ENCODE results near the gene PRPF38B. TPM values are rescaled to one million over a fixed set of nuclear protein-coding genes. Genes with fewer than 3 reads are reported as not detected.

PRPF38B gene
- polyA plus RNA-seq, 1 donor, result 75.7 TPM

DNA sequence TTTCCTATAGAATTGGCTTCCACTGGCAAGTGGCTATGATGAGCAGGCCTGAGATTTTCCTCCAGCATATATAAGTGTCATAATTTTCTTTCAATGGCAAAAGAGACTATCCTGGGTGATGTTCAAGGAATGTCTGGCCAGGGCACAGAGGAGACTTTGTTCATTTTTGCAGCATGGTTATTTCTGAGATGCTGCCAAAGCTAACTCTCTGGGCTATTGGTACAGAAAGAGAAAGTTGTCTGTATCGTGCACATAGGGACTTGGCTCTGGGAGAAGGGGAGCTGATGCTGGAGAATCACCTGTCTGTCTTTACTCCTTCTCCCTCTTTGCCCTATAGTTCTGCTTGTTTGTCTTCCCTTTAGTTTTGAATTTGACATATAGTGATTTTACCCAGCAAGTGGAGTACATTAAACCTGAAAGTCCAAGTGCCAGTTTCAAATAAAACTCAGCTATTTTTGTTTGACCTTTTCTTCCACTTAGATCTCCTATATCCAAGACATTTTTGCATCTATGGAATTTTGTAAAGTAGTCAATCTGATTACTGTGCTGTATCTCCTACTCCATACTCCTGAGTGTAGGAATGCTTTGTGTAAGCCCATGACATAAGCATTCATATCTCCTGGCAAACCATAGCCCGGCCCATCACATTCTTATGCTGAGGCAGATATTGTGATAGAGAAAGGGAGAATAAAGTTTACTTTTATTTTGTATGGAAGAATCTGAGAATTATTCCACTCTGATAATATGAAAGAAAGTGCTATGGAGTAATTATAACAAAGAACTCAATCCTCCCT is 24.5 kb downstream of the PRPF38B start:
- Histone ChIP-seq H3K4me1 (ENCODE audit: control insufficient read depth, insufficient read depth, low read length) (no peaks in the 10 kb centered on the region), H3K36me3 (ENCODE audit: control insufficient read depth, insufficient read depth, low read length) (no peaks in the 10 kb centered on the region), H3K27ac (ENCODE audit: low read length) (no peak overlapping the region), H3K9me3 (ENCODE audit: control insufficient read depth, low read depth, low read length) (no peaks in the 10 kb centered on the region), H3K27me3 (ENCODE audit: control insufficient read depth, insufficient read depth, low read length) (peaks cover 9% of the 10 kb centered on the region), H3K4me3 (ENCODE audit: low read length) (no peak overlapping the region)
- no CpG with 5 or more reads among the region's 2 CpGs for WGBS (ENCODE audit: insufficient coverage, low lambda C conversion rate)
- DNase-seq, result no peak

DNA sequence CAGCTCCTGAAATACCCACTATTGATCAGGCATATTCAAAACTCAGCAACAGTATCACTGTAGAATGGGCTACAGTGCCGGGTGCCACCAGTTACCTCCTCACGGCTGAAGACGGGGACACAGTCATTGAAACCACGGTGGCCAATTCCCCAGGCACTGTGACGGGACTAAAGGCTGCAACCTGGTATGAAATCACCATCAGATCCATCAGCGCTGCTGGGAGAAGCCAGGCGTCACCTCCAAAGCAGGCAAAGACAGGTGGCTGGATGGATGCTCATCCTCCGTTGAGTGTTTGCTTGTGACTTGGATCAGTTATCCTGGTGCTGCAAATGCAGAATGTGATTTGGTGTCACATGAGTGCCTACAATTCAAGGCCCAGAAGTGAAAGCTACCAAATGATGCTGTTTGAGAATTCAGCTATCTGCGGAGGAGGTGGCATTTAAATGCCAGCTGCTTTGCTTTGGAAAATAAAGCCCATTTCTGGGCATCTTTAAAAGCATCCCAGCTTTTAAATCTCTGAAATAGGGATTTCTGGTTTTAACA is 25.7 kb downstream of the PRPF38B start:
- Histone ChIP-seq H3K27me3 (ENCODE audit: control insufficient read depth, insufficient read depth, low read length) (peaks cover 5% of the 10 kb centered on the region), H3K36me3 (ENCODE audit: control insufficient read depth, insufficient read depth, low read length) (no peaks in the 10 kb centered on the region), H3K9me3 (ENCODE audit: control insufficient read depth, low read depth, low read length) (no peaks in the 10 kb centered on the region), H3K4me3 (ENCODE audit: low read length) (no peak overlapping the region), H3K4me1 (ENCODE audit: control insufficient read depth, insufficient read depth, low read length) (no peaks in the 10 kb centered on the region), H3K27ac (ENCODE audit: low read length) (no peak overlapping the region)
- no peak for DNase-seq
- WGBS (ENCODE audit: insufficient coverage, low lambda C conversion rate), result no CpG with 5 or more reads among the region's 9 CpGs

DNA sequence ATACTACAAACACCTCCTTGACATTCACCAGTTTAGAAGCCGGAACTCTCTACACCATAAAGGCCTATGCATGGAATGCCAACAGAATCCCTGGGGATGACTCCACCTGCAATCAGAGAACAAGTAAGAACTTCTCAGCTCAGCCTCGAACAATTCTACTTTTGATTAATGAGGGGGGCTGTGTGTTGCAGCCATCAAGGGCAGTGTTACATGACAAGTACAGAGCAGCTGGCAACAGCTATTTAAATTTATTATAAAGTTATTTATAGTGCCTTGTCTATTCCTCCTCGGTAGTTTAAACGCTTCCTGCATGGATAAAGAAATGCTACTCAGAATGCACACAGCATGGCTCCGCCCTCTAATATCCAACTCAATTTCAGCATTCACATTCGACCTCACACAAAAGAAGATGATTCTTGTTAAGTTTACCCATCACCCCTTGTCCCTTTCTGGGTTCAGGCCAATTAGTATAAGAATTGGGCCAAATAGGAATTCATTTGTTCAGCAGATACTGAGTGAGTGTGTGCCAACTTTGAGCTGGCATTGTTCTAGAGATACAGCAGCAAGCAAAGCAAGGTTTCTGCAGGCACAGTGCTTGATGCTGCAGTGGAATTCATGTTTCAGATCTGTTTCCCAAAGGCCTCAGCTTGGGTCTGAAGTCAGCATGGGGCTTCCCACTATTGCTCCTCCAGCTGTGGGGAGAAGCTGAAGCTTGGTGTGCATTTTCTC is 27.0 kb downstream of the PRPF38B start:
- WGBS (ENCODE audit: insufficient coverage, low lambda C conversion rate), result 92% methylated on average over 2 of the region's 6 CpGs
- H3K9me3 ChIP-seq (ENCODE audit: control insufficient read depth, low read depth, low read length), result no peaks in the 10 kb centered on the region
- H3K4me3 ChIP-seq (ENCODE audit: low read length), result no peak overlapping the region
- DNase-seq, result no peak
- H3K36me3 ChIP-seq (ENCODE audit: control insufficient read depth, insufficient read depth, low read length), result no peaks in the 10 kb centered on the region
- no peak overlapping the region for H3K27ac ChIP-seq (ENCODE audit: low read length)
- no peaks in the 10 kb centered on the region for H3K4me1 ChIP-seq (ENCODE audit: control insufficient read depth, insufficient read depth, low read length)
- peaks cover 5% of the 10 kb centered on the region for H3K27me3 ChIP-seq (ENCODE audit: control insufficient read depth, insufficient read depth, low read length)

DNA sequence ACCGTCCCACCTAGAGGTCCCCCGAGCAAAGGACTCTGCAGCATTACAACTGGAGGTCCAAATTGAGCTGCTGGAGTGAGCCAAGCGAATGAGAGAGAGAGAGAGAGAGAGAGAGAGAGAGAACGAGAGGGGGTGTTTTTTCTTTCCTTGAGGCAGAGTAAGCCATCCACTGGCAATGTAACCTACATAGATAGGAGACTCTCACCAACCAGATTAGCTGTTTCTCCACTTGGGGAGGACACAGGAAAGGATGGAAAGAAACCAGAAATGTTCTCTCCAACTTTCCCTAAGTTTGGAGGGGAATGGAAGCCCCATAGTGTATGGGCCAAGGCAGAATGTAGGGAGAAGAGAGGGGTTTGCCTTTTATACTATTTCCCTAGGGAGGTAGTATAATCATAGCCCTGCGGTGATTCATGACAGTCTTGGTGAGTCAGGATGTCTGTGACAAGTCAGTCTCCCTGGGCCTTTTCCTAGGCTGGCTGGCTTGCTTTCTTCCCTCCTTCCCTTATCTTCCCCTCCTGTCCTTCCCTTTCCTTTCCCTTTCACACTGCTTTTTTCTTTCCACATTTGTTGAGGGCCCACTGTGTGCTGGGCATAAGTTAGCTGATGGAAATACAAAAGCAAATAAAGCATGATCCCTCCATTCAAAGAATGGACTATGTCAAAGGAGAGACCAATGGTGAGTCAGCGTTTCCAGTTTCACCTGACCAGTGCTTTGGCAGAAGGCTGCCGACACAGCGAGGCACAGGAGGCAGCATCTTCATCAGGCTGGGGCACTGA is 27.7 kb downstream of the PRPF38B start:
- H3K27ac ChIP-seq (ENCODE audit: low read length), result no peak overlapping the region
- WGBS (ENCODE audit: insufficient coverage, low lambda C conversion rate), result no CpG with 5 or more reads among the region's 8 CpGs
- no peaks in the 10 kb centered on the region for H3K36me3 ChIP-seq (ENCODE audit: control insufficient read depth, insufficient read depth, low read length)
- H3K9me3 ChIP-seq (ENCODE audit: control insufficient read depth, low read depth, low read length), result no peaks in the 10 kb centered on the region
- no peak for DNase-seq
- peaks cover 5% of the 10 kb centered on the region for H3K27me3 ChIP-seq (ENCODE audit: control insufficient read depth, insufficient read depth, low read length)
- H3K4me1 ChIP-seq (ENCODE audit: control insufficient read depth, insufficient read depth, low read length), result no peaks in the 10 kb centered on the region
- H3K4me3 ChIP-seq (ENCODE audit: low read length), result no peak overlapping the region

DNA sequence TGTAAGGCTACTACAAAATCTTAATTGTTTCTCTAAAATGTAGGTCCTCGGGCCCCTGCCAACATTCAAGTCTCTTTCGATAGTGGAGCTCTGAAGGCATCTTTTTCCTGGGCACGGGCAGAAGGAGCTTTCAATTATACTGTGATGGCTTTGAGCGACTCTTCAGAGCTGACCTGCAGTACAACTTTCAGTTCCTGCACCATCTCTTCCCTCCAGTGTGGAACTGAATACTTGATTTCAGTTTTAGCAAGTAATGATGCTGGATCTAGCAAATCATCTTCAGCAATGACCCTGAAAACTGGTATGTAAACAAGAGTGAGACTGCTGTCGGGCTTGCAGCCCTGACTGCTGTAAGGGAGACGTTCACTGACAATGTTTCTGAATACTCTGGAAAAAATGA is 30.2 kb downstream of the PRPF38B start:
- Histone ChIP-seq H3K9me3 (ENCODE audit: control insufficient read depth, low read depth, low read length) (no peaks in the 10 kb centered on the region), H3K27ac (ENCODE audit: low read length) (no peak overlapping the region), H3K36me3 (ENCODE audit: control insufficient read depth, insufficient read depth, low read length) (no peaks in the 10 kb centered on the region), H3K4me3 (ENCODE audit: low read length) (no peak overlapping the region), H3K27me3 (ENCODE audit: control insufficient read depth, insufficient read depth, low read length) (peaks cover 2% of the 10 kb centered on the region), H3K4me1 (ENCODE audit: control insufficient read depth, insufficient read depth, low read length) (no peaks in the 10 kb centered on the region)
- no peak for DNase-seq
- WGBS (ENCODE audit: insufficient coverage, low lambda C conversion rate), result 14% methylated on average over 2 of the region's 6 CpGs

DNA sequence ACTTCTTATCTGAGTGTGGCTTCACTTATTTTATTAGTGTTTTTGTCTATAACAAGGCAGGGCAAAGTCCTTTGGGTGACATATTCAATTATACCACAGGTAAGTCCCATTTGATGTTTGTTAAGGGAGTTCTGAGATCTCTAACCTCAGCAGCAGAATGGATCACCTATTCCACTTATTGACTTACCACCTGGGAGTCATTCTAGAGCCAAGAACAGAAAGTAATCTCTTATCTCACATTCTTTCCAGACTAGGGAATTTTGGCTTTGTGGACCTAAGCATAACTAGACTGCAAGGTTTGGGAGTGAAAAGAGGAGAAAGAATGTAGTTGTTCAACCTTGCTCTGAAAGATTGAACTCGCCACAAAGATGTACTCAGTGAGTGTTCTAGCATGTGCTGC is 33.8 kb downstream of the PRPF38B start:
- Histone ChIP-seq H3K27ac (ENCODE audit: low read length) (no peak overlapping the region), H3K4me1 (ENCODE audit: control insufficient read depth, insufficient read depth, low read length) (no peaks in the 10 kb centered on the region), H3K4me3 (ENCODE audit: low read length) (no peak overlapping the region), H3K9me3 (ENCODE audit: control insufficient read depth, low read depth, low read length) (no peaks in the 10 kb centered on the region), H3K27me3 (ENCODE audit: control insufficient read depth, insufficient read depth, low read length) (peaks cover 2% of the 10 kb centered on the region), H3K36me3 (ENCODE audit: control insufficient read depth, insufficient read depth, low read length) (no peaks in the 10 kb centered on the region)
- WGBS (ENCODE audit: insufficient coverage, low lambda C conversion rate), result no CpG with 5 or more reads among the region's 1 CpG
- DNase-seq, result peak in 1 of 2 donors; percentile 32

DNA sequence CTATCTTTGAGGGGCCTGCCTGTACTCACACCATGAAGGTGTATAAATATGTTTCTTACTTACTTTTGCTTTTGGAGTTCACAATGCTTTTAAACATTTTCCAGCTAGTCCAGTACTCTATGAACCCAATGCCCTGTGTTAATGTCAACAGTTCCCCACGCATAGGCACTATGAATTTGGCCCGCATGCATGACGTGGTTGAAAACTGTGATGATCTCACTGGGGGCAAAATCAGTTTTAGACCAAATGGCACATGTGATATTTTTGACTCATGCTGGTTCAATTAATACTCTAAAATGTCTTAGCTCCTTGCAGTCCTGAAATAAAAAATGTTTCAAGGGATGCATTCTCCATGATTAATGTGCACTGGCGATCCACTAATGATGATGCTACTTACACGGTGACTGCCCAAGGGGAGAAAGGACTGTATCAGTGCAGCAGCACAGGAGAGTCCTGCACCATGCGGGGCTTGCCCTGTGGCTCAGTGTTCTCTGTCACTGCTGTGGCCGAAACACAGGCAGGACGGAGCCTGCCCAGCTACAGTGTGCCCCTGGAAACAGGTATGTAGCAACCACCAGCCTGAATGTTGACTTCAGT is 36.3 kb downstream of the PRPF38B start:
- DNase-seq, result no peak
- Histone ChIP-seq H3K36me3 (ENCODE audit: control insufficient read depth, insufficient read depth, low read length) (no peaks in the 10 kb centered on the region), H3K9me3 (ENCODE audit: control insufficient read depth, low read depth, low read length) (no peaks in the 10 kb centered on the region), H3K27ac (ENCODE audit: low read length) (no peak overlapping the region), H3K4me1 (ENCODE audit: control insufficient read depth, insufficient read depth, low read length) (no peaks in the 10 kb centered on the region), H3K4me3 (ENCODE audit: low read length) (no peak overlapping the region), H3K27me3 (ENCODE audit: control insufficient read depth, insufficient read depth, low read length) (peaks cover 2% of the 10 kb centered on the region)
- no CpG with 5 or more reads among the region's 8 CpGs for WGBS (ENCODE audit: insufficient coverage, low lambda C conversion rate)

DNA sequence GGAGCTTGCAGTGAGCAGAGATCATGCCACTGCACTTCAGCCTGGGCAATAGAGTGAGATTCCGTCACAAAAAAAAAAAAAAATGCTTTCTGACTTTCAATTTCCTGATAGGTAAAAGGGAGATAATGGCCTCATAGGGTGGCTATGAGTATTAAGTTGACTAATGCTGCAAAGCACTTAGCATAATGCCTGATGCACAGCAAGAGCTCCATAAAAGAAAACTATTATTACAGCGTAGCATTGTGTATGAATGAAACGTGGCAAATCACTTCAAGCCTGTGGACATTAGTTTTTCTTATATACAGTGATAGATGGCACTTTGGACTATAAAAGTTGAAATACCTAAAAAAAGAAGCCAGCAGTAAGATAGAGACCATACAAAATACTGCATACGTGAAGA is 37.4 kb downstream of the PRPF38B start:
- no peak for DNase-seq
- H3K27me3 ChIP-seq (ENCODE audit: control insufficient read depth, insufficient read depth, low read length), result peaks cover 4% of the 10 kb centered on the region
- no peaks in the 10 kb centered on the region for H3K36me3 ChIP-seq (ENCODE audit: control insufficient read depth, insufficient read depth, low read length)
- no peaks in the 10 kb centered on the region for H3K4me1 ChIP-seq (ENCODE audit: control insufficient read depth, insufficient read depth, low read length)
- H3K4me3 ChIP-seq (ENCODE audit: low read length), result no peak overlapping the region
- H3K27ac ChIP-seq (ENCODE audit: low read length), result no peak overlapping the region
- 80% methylated on average over 1 of the region's 4 CpGs for WGBS (ENCODE audit: insufficient coverage, low lambda C conversion rate)
- H3K9me3 ChIP-seq (ENCODE audit: control insufficient read depth, low read depth, low read length), result no peaks in the 10 kb centered on the region

DNA sequence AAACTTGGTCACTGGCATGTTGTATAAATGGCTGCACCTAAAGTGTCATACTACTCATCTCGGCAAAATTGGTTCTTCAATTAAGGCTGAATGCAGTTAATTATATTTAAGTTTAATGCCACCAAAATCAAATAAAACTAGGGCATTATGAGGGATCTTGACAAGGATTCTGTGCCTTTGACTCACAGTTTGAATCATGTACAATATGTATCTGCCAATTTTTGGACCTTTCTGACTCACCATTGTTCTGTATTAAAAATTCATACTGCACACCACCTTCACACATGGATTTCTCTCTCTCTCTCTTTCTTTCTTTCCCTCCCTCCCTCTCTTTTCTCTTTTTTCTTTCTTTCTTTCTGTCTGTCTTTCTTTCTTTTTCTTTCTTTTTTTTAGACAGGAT is 40.3 kb downstream of the PRPF38B start:
- H3K4me3 ChIP-seq (ENCODE audit: low read length), result no peak overlapping the region
- H3K27ac ChIP-seq (ENCODE audit: low read length), result no peak overlapping the region
- H3K36me3 ChIP-seq (ENCODE audit: control insufficient read depth, insufficient read depth, low read length), result no peaks in the 10 kb centered on the region
- no peak for DNase-seq
- no peaks in the 10 kb centered on the region for H3K9me3 ChIP-seq (ENCODE audit: control insufficient read depth, low read depth, low read length)
- H3K4me1 ChIP-seq (ENCODE audit: control insufficient read depth, insufficient read depth, low read length), result no peaks in the 10 kb centered on the region
- WGBS (ENCODE audit: insufficient coverage, low lambda C conversion rate), result no CpG with 5 or more reads among the region's 1 CpG
- H3K27me3 ChIP-seq (ENCODE audit: control insufficient read depth, insufficient read depth, low read length), result peaks cover 11% of the 10 kb centered on the region

Measured in large intestine (tissue), 3 donors.